HG03575 (cell line): ENCODE data around the gene ZNF423.

Source experiments
- ATAC-seq: cut with Tn5 transposase; IDR thresholded peaks from one replicate; pipeline ENCODE4 v1.9.1; 2021; ENCODE audit not compliant: unreplicated experiment, insufficient number of reproducible peaks, low FRiP score; ENCODE audit errors: extremely low read depth

Gene ZNF423

GRCh38 chr16:49460786-49461470 lies 395.0 kb downstream of the ZNF423 start:
- no peak for ATAC-seq

- ATAC-seq: no peak
These were observed 395.8 kb downstream of the ZNF423 start for GRCh38 chr16:49459953-49460735.

GRCh38 chr16:49458656-49459445 lies 397.1 kb downstream of the ZNF423 start:
- no peak for ATAC-seq

GRCh38 chr16:49458243-49458642 lies 397.7 kb downstream of the ZNF423 start:
- ATAC-seq: no peak

DNA sequence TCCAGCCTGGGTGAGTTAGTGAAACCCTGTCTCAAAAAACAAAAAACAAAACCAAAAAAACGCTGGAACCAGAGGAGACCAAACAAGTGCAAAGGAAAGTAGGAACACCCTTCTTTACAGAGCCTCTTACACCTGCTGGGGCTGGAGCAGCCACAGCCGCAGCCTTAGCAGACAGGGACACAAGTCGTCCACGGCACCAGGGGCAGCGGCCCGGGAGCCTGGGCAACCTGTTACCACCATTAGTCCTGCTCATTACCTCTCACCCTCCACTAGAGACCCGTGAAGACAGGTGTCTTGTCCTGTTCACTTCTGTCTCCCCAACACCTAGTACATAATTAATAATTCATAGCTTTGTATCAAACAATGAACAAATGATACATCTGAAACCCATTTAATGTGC lies 398.7 kb downstream of the ZNF423 start:
- ATAC-seq: no peak

GRCh38 chr16:49456763-49457162 lies 399.1 kb downstream of the ZNF423 start:
- ATAC-seq: no peak

GRCh38 chr16:49455991-49456745 lies 399.7 kb downstream of the ZNF423 start:
- no peak for ATAC-seq

- no peak for ATAC-seq
These were observed 400.5 kb downstream of the ZNF423 start for GRCh38 chr16:49455181-49455990.

- ATAC-seq: no peak
These were observed 401.3 kb downstream of the ZNF423 start for GRCh38 chr16:49454426-49455180.

DNA sequence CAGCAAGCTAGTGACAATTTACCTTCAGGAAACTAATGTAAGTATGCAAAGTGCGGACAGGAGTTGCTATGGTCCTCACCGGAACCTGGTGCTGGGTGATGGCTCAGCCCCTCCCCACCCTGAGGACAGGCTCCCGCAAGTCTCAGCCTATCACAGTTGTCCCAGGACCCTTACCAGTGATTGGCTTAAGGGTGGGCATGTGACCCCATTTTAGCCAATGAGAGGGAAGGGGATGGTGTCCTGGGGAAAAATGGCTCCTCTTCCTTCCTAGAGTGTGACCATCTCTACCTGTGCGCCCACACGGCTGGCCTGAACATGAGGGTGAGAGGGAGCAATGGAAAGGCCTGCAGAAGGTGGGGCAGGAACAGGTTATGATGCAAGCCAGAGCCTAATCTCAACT lies 401.9 kb downstream of the ZNF423 start:
- ATAC-seq: no peak

- no peak for ATAC-seq
These were observed 402.9 kb downstream of the ZNF423 start for GRCh38 chr16:49453021-49453420.

GRCh38 chr16:49452578-49452977 lies 403.3 kb downstream of the ZNF423 start:
- ATAC-seq: no peak

DNA sequence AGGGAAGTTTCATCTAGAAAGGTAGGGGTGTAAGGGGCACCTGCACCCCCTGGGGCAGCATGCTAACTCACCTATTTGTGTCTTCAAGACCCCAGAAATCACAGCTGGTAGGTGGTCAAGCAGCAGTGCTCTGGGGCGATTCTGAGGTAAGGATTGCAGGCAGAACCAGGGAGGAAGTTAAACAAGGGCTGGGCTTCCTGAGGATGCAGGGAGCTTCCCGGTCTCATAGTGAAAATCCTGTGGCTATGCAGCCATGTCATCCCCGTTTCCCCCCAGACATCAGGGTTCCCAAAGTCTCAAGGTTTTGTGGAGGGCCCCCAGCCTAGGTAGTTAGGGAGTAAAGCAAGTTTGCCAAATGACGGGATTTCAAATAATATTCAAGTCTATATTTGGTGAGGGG lies 403.8 kb downstream of the ZNF423 start:
- no peak for ATAC-seq

- ATAC-seq: no peak
These were observed 409.1 kb downstream of the ZNF423 start for GRCh38 chr16:49446805-49447204.

DNA sequence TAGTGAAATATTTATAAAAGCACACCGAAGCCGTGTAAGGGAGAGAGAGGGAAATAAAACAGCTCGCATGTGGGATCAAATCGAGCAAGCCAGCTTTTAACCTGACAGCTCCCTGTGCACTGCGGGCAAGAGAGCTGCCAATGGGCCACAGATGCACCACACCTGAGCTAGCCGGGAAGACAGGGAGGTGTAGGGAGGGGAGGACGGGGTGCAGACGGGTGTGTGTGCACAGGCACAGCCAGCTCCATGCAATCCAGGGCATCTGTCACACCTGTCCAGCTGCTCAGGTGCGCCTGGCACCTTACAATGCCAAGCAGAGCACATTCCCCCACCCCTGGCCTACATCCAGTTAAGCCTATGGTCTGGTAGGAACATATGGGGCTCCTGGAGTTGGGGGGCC lies 412.3 kb downstream of the ZNF423 start:
- no peak for ATAC-seq

DNA sequence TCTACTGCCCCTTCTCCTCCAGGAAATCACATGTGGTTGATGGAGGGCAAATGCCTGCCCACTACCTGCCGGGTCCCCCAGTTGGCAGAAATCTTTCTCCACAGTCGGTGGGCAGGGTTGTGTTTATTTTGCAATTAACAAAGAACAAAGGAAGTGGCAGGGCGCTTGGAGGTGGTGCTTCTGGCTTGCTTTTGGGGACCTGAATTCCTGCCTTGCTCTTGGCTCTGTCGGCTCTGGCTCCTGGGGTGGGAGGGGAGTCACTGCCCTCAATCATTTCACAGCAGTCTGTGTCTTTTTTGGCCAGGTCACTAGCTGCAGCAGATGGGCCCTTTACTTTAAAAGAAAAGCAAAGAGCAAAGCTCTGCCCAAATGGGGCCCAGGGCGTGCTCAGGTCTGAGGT lies 413.1 kb downstream of the ZNF423 start:
- no peak for ATAC-seq

- ATAC-seq: peak; percentile 93
These were observed 414.5 kb downstream of the ZNF423 start for GRCh38 chr16:49441366-49441780.
